NCI-H1048 (cell line): Measurements from ENCODE around the gene FAM187B.

ENCODE experiments used
- DNase-seq: peaks from one replicate; lab custom pipeline; 2025; lab: John Stamatoyannopoulos, UW

Gene FAM187B

GRCh38 chr19:35178701-35179100 lies 49.8 kb downstream of the FAM187B start:
- no peak for DNase-seq

GRCh38 chr19:35177377-35178274 lies 50.9 kb downstream of the FAM187B start:
- DNase-seq = no peak

- no peak for DNase-seq
These were observed 52.4 kb downstream of the FAM187B start for GRCh38 chr19:35176181-35176570.
